CD4-positive, alpha-beta T cell treated with Interleukin-4 for 4 hours (primary cell): ENCODE measurements around the gene LCOR.
"Not testable (repeated sequence)": the region's sequence is repeated elsewhere in the genome, so short reads cannot be mapped to it uniquely, and the experiment has no call there.

Experiments used
- DNase-seq: peaks from one replicate; pipeline ENCODE4 v3.0.0-alpha.2; 2020

Gene LCOR

DNA sequence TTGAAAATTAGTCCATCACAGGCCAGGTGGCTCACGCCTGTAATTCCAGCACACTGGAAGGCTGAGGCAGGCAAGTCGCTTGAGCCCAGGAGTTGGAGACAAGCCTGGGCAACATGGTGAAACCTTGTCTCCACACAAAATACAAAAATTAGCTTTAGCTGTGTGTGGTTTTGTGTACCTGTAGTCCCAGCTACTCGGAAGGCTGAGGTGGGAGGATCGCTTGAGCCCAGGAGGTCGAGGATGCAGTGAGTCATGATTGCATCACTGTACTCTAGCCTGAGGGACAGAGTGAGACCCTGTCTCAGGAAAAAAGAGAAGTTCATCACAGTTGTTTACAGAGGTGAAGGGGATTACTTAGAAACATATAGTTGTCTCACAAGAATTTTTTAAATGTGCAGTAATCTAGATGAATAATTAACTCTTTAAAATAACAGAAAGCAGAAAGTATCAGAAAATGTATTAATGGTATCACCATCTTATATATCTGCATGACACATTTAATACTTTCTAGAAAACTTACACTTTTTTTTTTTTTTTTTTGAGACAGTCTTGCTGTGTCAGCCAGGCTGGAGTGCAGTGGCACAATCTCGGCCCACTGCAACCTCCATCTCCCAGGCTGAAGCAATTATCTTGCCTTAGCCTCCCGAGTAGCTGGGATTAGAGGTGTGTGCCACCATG lies 8.9 kb downstream of the LCOR start:
- peak; percentile 30 for DNase-seq

DNA sequence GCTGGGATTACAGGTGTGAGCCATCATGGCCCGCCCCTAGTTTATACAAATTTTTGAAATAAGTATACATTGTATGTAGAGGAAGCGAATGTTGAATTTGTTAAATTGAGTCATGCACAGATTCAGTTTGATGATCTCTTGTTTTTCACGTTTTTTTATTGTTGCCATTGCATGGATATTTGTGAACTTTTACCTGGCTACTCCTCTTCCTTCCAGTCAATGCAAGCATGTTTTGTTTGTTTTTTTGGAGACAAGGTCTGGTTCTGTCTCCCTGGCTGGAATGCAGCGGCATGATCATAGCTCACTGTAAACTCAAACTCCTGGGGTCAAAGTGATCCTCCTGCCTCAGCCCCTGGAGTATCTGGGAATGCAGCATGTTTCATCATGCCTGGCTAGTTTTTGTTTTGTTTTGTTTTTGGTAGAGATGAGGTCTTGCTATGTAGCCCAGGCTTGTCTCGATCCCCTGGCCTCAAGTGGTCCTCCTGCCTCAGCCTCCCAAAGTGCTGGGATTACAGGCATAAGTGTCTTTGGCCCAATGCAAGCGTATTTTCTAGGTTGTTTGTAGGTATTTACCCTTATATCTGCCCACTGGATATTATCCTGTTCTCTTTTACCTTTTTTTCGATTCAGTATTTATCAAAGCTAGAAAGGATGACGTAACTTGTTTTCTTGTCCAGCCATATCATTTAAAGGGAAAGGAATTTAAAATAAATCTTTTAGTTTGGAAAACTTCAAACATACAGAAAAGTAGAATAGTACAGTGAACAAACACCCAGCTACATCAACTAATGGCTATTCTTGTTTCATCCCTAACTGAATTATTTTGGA lies 11.0 kb downstream of the LCOR start:
- no peak for DNase-seq

GRCh38 chr10:96843823-96844222 lies 11.7 kb downstream of the LCOR start:
- DNase-seq, result no peak

GRCh38 chr10:96846395-96846794 lies 14.3 kb downstream of the LCOR start:
- no peak for DNase-seq

DNA sequence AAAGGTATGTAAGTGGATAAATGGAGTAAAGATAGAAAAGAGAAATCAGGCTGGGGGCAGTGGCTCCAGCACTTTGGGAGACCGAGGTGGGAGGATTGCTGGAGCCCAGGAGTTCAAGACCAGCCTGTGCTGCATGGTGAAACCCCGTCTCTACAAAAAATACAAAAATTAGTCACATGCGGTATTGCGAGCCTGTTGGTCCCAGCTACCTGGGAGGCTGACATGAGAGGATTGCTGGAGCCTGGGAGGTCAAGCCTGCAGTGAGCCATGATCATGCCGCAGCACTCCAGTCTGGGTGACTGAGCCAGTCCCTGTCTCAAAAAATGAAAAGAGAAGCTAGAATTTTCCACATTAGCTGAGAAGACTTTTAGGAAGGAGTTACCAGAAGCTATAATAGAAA lies 14.8 kb downstream of the LCOR start:
- no peak for DNase-seq

- not testable (repeated sequence) for DNase-seq
Observed at GRCh38 chr10:96847356-96847755, 15.3 kb downstream of the LCOR start.

DNA sequence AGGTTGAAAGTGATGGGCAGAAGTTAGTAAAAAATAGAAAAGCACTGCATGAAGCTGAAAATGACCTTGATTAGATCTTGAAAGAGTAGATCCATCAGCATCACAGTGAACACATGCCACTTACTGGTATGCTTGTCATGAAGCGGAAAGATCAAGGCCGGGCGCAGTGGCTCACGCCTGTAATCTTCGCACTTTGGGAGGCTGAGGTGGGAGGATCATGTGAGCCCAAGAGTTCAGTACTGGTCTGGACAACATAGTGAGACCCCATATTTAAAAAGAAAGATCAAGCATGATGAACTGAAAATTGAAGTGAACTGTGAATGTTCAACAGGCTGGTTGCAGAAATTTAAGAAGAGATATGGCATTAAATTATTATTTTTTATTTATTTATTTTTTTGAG lies 18.0 kb downstream of the LCOR start:
- no peak for DNase-seq

- DNase-seq, result no peak
Observed at GRCh38 chr10:96850825-96851224, 18.7 kb downstream of the LCOR start.

DNA sequence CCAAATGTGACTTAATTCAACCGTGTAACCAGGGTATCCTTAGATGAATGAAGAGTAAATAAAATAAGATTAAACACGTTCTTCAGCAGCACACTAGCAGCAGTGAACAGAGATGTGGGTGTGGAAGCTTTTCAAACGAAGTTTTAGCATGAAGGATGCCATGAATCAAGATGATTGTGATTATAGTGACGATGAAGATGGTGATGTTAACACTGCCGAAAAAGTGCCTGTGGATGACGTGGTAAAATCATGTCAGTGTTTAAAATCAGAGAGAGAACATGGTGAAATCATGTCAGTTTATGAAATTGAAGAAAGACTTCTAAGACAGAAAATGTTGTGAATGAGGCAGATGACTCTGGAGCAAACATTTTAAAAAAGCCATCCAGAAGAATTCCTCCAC lies 19.2 kb downstream of the LCOR start:
- DNase-seq, result no peak

DNA sequence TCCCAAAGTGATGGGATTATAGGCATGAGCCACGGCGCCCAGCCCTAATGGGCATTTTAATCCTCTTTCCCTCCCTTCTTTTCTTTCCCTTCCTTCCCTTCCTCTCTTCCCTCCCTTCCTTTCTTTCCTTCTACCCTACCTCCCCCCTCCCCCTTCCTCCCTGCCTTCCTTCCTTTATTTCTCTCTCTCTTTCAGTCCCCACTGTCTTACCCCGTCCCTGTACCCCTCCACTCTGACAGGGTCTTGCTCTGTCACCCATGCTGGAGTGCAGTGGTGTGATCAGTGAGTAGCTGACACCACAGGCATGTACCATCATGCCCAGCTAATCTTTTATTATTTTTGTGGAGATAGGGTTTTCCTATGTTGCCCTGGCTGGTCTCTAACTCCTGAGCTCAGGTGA lies 24.2 kb downstream of the LCOR start:
- no peak for DNase-seq

DNA sequence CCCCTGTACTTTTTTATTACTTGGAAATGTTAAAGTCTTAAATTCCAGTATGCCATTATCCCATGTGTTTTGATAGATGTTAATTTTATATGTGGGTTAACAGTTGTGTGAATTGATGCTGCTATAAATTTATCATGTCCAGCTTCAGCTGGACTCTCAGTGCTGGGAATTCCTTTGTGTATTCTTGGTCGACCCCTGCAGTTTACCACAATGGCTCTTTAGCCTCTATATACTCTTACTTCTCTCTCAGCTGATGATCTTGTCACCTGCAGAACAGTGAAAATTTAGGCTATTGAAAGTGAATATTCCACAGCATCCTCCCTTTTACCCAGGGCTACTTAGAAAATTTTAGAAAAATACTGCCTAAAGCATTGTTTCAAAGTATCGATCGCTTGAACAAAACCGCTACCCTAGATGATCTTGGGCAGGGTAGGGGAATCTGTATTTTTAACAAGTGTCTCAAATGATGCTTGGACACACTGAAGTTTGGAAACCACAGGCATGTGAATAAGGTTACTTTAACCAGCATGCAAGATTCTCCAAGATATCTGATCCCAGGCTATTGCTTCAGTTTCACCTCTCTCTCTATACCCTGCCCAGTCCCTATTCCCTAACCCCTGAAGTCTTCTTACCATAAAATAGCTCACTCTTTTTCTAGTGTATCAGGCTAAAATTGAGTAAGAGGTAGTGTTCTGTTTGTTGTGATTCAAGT lies 25.4 kb downstream of the LCOR start:
- DNase-seq, result no peak

DNA sequence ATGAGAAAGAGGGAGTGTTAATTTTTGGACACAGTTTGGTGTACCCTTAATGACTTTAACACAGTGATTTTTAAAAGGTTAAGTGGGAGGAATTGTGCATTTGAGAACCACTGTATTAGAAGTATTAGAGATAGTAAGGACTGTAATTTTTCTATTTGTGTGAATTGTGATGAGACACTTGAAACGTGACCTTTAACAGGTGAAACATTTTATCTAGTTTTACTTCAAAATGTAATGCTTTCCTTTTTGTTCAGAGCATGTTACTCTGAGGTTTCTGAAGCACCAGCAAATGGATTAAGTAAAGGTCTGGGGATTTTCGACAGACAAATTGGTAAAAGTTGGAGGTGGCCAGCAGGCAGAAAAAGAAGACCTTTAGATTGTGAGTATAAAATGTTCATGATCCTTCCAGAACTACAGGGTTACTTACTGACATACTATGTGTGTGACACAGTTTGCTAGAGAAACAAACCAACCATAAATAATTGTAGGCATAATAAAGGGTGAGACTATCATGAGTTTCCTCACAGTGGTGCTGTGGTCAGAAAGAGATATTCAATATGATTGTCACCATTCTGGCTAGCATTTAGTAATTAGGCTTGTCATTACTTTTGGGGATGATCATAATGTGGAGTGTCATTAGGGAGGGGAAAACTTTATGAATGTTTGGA lies 26.1 kb downstream of the LCOR start:
- no peak for DNase-seq

DNA sequence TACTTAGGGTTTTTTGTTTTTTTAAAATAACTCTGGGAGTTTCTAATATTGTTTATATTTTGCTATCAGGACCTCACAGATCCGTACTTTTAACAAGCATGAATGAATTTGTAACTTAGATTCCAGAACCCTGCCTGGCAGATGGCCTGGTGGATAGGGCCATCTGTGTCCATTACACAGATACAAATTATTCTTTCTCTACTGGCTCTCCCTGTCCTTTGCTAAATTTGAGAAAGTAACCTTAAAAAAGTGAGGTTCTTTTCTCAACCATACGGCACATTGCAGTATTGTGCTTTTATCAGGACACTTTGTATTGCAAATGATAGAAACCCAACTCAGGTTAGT lies 26.6 kb downstream of the LCOR start:
- DNase-seq, result no peak

DNA sequence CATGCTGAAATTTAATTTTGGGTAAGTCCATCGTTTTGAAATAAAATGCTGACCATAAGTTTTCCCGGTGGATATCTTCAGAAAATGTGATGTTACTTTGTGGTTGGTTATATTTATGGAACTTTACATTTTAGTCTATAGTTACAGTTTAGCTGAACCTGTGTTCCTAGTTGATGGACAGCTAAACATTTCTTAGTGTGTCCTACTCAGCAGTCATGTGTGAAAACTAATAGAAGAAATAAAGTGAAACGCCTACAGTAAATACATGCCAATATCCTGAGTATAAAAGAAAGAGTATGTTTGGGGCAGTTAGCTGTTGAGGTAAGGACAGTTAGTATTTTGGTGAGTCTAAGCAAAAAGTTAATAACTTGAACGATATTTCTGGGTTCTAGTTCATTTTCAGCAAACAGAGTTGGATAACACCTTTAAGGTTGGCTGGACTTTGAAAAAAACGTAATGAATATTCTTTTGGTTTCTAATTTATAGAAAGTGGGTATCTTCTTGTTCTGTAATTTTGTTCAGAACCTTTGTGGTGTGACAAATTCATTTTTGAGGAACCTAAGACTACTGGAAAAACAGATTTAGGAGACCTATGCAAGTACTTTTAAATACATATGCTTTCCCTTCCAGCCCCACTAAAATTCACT lies 28.7 kb downstream of the LCOR start:
- DNase-seq, result no peak

DNA sequence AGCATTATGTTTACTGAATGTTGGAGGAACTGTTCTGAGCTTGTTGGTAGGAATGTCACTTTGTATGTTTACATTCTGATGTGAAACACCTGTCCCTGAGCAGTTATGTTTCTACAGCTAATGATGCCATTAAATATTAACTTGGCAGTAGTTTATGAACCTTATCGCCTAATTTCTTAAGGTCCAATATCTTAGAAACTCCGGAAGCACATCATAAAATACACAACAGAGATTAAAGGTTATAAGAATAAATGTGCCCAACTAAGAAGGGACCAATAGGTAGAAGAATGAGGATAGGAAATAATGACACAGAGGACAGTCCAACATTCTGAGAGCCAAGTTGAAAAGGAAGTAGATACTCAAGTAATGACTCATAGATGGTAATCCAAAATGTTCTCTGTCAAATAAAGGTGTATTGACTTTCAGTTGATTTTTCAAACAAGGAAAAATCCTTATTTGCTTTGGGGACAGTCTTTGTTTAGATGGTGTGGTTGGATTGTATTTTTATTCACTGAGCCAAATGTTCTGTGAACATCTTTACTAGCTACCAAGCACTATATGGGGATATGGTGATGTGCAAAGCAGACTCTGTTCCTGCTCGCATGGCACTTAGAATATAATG lies 31.9 kb downstream of the LCOR start:
- DNase-seq, result peak; percentile 6

GRCh38 chr10:96873086-96873485 lies 41.0 kb downstream of the LCOR start:
- no peak for DNase-seq

GRCh38 chr10:96873756-96874467 lies 41.8 kb downstream of the LCOR start:
- DNase-seq, result no peak

DNA sequence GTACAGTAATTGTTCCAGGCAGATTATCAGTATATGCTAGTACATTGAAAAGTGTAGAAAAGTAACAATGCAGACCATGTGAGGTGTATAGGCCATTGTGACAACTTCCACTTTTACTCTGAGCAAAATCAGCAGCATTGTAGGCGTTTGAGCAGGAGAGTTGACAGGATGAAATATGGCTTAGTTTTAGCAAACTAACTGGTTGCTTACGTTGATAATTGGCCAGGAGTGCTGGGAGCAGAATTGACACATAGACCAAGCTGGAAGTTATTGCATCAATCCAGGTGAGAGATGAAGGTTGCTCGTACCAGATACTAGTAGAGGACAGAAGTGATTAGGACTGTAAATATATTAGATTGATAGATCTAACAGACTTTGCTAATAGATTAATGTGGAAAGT lies 46.0 kb downstream of the LCOR start:
- no peak for DNase-seq

DNA sequence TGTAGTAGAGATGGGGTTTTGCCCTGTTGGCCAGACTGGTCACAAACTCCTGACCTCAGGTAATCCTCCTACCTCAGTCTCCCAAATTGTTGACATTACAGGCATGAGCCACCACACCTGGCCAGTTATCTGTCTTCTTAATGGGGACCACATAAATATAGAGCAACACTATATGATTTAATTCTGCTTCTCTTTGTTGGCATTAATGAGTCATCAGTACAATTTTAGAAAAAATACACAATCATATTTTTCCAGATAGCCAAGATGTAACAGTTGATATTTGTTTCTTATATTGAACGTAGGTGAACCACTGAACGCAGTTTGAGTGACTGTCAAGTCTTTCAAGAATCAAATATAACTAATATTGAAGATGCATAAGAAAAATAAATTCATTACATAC lies 48.5 kb downstream of the LCOR start:
- no peak for DNase-seq

DNA sequence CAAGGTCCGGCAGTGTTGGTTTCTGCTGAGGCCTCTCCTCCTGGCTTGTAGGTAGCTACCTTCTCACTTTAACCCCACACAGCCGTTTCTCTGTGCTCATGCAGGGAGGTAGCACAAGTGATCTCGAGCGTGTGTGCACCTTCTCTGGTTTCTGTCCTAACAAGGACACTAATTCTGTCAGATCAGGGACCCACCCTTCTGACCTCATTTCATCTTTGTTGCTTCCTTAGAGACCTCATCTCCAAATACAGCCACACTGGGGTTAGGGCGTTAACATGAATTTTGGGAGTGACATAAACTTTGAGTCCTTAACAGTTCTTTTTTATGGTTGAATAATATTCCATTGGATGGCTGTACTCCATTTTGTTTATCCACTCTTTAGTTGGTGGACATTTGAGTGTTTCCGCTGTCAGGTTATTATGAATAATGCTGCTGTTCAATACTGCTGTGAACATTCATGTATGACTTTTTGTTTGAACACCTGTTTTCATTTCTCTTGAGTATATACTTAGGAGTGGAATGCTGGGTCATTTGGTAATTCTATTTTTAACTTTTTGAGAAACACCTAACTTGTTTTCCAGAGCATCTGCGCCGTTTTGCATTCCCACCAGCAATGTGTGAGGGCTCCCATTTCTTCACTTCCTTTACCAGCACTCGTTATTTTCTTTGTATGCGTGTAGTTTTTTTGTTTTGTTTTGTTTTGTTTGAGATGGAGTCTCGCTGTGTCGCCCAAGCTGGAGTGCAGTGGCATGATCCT lies 57.5 kb downstream of the LCOR start:
- no peak for DNase-seq

DNA sequence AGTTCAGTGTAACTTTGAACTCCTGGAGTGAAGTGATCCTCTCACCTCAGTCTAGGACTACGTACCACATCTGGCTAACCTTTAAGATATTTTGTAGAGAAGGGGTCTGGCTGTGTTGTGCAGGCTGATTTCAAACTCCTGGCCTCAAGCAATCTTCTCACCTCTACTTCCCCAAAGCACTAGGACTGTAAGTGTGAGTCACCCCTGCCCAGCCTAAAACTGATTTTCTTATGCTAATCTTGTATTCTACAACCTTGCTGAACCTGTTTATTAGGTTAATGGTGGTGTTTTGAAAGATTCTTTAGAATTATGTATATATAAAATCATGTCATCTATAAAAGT lies 58.0 kb downstream of the LCOR start:
- DNase-seq, result no peak
